NCI-H2196 treated with DMSO at 0.1 percent for 48 hours (cell line): ENCODE measurements around the gene LCN6.
"Not testable (repeated sequence)": the region's sequence is repeated elsewhere in the genome, so short reads cannot be mapped to it uniquely, and the experiment has no call there.

Experiments
- DNase-seq: peaks from one replicate; lab custom pipeline; 2025; ENCODE audit not compliant: unreplicated experiment; lab: John Stamatoyannopoulos, UW

Gene LCN6

DNA sequence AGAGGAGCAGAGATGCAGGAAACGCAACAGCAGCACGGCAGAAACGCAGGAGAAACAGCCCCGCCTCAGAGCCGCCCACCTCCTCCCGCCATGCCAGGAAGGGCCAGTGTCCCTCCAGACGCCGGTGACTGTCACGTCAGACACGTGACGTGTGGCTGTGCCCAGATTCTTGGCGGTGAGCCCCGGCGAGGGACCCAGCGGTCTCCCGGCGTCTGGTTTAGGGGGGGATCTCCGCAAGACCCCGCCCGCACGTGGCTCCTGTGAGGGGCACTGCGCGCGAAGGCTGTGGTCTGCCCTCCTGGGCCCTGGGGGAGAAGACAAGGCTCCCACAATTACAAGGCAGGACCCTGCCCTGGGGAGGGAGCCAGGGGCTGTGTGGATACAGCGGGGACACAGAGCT lies 12.1 kb upstream of the LCN6 start:
- DNase-seq, result no peak

DNA sequence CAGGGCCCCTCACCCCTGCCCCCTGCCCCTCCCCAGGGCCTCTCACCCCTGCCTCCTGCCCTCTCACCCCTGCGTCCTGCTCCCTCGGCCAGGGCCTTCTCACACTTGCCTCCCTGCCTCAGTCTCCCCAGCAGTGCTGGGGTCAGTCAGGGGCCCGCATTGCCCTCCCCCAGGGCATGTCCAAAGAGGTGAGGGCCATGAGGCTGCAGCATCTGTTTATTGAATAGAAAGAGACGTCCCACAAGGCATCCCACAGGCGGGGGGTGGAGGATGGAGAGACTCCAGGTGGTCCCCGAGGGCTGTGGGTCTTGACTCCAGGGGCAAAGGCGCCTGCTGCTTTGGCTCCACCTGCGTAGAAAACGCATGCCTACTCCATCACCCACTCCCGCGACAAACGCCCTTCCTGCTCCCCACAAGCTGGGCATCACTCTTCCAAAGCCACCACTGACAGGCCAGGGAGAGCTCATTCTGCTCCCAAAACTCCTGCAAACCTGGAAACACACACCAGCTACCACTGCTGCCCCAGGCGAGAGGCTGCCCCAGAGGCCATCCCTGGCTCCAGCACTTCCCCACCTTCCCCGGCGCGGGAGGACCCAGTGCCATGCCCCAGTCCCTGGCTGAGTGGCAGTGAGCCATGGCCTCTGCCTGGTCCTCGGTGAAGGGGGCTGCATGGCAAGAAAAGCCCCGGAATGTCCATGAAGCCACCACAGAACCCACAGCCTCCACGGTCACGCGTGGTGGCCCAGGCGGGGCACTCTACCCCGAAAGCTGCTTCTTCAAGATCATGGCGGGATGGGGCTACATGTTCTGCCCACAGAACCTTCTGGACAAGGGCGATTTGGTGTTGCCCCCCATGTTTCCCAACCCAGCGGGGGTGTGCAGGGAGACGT lies 11.4 kb upstream of the LCN6 start:
- no peak for DNase-seq

DNA sequence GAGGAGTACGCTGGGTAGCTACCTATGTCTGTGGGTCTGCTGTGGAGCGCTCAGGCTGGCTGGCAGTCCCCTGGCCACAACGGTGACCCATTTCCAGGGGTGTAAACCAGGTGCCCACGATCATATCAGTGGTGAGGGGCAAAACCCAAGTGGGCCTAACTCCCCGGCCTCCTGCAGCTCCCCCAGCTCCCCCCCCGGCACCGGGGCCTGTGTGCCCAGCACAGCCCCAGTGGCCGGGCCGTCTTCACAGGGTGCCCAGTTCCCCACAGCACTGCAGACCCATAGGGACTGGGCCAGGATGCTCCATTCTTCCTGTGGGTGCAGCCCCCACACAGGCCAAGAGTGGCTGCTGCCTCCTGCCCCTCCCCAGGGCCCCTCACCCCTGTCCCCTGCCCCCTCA lies 10.7 kb upstream of the LCN6 start:
- DNase-seq, result no peak

DNA sequence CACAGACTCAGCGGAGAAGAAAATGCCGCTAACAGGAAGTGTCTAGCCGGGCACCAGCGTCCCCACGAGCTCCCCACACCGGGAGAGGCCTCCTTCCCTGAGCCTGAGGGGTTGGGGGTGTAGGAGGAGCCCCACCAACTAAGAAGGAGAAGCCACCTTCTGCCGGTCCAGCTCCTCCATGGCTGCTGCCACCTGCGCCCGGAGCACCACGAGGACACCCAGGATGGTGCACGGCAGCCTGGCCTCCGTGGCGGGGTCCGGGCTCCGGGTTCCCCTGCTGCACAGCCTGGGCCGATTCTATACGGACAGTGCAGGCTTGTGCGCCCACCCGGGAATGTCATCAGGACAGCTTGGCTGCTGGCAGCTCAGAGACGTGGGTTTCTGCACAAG lies 9.4 kb upstream of the LCN6 start:
- no peak for DNase-seq

DNA sequence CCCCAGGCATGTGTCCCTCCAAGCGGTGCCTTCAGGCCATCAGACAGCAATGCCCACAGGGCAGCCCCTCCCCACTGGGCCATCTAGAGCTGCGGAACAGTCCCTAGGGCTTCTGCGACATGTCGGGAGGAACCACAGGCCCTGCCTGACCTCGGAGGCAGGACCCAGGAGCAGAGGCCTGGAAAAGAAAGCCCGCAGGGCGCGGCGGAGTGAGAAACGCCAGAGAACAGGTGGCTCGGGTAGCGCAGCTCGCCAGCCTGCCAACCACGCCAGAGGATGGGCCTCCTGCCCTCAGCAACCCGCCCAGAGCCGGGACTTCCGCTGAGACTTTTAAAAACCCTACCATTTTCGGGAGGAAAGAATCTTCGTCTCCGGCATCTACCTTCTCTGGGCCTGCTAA lies 9.0 kb upstream of the LCN6 start:
- DNase-seq, result no peak

DNA sequence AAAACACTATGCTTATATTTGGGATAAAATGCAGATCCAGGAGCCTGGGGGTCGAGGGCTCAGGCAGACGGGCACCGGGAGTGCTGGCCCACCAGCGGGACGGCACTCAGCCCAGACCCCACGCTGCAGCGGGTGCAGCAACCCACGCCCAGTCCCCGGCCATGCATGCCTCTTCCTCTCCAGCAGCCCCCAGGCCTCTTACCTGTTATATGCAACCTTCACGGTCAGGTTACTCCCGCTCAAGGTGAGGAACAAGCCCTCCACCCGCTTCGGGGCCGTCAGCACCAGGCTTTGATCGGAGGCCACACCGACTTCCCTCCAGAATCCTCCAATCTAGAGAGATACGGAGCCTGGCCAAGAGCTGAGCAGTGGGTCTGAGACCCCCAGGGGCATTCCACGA lies 8.5 kb upstream of the LCN6 start:
- DNase-seq, result no peak

DNA sequence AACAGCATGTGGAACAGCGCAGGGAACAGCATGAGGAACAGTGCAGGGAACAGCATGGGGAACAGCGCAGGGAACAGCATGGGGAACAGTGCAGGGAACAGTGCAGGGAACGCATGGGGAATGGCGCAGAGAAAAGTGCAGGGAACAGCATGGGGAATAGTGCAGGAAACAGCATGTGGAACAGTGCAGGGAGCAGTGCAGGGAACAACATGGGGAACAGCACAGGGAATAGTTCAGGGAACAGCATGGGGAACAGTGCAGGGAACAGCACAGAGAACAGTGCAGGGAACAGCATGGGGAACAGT lies 7.8 kb upstream of the LCN6 start:
- DNase-seq, result no peak

DNA sequence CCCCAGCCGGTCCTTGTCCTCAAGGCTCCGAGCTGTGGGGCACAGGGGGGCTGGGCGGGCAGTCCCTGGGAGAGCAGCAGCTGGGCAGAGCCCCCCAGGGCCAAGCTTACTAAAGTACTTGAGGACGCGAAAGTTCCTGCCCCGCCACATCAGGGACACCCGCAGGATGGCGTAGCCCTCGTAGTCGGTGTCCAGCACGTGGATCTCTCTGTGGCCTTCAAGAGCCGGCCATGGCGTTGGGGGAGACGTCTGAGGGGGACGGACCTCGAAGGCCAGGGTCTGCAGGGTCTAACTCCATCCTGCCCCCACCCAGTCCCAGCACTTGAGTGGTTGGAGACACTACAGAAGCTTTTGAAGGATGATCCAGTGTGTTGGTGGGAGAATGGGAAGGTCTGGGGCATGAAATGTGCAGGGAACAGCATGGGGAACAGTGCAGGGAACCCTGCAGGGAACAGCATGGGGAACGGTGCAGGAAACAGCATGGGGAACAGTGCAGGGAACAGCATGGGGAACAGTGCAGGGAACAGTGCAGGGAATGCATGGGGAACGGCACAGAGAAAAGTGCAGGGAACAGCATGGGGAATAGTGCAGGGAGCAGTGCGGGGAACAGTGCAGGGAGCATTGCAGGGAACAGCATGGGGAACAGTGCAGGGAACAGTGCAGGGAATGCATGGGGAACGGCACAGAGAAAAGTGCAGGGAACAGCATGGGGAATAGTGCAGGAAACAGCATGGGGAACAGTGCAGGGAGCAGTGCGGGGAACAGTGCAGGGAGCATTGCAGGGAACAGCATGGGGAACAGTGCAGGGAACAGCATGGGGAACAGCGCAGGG lies 7.2 kb upstream of the LCN6 start:
- DNase-seq, result not testable (repeated sequence)

DNA sequence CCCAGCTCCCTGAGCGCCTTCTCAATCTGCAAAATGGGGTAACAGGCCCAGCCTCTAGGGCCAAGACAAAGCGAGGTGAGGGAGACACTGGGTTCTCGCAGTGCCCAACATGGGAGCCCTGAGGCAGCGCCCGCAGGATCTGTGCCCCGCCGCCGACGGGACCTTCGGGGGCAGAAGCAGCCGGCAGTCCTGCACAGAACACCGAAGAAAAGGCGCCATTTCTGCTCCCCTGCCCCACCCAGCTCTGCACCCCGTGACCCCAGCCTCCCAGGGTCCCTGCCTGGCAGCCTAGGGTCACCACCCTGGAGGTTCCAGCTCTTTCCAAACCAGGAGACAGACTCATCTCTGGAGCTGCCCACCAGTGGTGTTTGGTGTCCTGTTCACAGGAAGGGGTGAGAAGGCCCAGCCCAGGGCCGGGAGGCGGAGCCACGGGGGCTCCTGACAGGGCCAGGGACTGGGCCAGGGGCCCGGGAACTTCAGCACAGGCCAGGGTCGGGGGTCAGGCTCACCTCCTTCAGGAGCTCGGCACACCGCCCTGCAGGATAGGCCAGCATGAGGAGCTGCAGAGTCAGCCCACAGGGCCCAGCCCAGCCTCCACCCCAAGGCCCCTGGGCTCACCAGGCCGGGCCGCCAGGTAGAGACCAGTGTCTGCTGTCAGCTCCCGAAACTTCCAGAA lies 6.4 kb upstream of the LCN6 start:
- DNase-seq, result no peak

DNA sequence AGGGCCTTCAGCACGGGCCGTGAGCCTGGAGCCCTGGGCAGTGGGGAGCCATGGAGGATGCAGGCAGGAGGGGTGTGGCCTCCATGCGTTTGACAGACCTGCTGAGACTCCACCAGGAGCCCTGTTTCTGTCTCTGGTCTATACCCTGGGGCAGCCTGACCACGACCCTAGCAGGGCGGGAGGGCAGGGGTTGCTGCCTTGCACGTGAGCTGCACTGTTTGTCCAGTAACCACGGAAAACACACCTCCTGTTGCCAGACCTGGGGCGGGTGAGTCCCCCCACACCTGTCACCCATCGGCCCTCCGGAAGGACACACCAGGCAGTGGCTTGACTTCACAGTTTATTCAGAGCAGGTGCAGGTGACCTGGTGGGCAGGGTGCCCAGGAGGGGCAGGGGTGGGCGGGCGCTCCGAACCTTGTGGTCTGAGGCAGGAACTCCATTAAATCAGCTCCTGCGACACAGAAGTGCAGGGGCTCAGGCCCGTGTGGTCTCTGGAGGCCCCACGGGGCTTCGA lies 5.8 kb upstream of the LCN6 start:
- peak; percentile 77 for DNase-seq

DNA sequence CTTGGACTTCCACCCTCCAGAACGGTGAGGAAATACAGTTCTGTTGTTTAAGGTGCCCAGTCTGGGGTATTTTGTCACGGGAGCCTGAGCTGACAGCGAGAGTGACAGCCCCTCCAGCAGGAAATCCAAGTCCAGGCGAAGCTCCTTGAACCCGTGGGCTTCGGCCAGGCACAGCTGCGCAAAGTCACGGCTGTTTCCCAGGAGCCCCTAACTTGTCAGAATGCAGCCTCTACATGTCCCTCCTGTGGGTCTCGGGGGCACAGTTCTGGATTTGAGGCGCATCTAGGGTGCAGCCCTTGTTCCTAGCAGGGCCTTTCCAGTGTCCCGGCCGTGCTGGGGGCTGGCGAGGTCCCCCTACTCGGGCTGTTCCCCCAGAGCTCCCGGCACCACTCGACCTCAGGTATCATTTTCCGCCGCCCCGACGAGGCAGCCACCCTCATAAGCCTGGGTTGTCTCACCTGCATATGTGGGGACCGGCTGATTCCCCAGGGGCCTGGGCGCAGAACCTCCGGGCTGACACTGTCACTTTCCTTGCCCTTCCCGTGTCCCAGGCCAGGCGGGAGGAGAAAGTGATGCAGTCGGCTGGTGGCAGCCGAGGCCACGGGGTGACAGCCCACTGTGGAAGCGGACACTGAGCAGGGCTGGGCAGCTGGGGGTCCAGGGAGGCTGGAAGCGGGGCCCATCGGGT lies 5.2 kb upstream of the LCN6 start:
- no peak for DNase-seq

DNA sequence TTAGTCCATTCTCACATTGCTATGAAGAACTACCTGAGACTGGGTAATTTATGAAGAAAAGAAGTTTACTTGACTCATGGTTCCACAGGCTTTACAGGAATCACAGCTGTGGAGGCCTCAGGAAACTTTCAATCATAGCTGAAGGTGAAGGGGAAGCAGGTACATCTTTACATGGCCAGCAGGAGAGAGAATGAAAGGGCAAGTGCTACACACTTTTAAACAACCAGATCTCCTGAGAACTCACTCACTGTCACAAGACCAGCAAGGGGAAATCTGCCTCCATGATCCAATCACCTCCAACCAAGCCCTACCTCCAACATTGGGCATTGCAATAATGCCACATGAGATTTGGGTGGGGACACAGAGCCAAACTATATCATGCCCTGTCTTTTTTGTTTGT lies 3.5 kb upstream of the LCN6 start:
- DNase-seq, result no peak

DNA sequence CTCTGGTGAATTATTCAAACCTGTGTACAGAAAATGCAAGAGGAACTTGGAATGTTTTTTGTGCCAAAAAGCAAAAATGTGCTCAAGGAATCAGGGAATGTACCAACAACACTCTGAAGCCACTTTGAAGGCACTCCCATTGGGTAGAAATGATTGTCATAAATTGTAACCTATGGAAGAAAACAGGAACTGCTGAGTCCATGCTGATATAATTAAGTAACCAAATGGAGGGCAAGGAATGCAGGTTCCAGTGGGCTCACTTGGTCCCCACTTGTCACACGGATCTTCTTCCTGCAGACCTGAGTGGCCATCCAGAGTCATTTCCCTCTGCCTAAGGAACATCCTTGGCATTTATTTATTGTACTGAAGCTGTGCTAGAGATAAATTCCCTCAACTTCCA lies 2.9 kb upstream of the LCN6 start:
- no peak for DNase-seq

DNA sequence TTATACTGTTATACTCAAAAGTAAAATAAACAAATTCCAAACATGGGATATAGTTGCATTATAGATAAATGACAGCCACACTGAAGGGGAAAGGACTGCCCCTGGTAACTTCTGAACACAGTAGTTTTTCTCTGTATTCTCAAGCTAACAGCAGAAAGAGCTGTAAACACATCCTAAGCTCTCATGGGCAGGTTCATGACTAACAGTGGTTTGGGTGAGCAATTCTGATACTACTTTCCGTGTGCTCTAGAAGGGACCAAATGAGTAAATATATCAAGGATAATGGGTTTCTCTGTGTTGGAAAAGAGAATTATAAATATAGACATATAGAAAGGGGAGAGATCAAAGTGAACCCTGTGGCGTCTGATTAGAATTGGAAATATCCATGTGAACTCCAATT lies 2.2 kb upstream of the LCN6 start:
- DNase-seq, result no peak

DNA sequence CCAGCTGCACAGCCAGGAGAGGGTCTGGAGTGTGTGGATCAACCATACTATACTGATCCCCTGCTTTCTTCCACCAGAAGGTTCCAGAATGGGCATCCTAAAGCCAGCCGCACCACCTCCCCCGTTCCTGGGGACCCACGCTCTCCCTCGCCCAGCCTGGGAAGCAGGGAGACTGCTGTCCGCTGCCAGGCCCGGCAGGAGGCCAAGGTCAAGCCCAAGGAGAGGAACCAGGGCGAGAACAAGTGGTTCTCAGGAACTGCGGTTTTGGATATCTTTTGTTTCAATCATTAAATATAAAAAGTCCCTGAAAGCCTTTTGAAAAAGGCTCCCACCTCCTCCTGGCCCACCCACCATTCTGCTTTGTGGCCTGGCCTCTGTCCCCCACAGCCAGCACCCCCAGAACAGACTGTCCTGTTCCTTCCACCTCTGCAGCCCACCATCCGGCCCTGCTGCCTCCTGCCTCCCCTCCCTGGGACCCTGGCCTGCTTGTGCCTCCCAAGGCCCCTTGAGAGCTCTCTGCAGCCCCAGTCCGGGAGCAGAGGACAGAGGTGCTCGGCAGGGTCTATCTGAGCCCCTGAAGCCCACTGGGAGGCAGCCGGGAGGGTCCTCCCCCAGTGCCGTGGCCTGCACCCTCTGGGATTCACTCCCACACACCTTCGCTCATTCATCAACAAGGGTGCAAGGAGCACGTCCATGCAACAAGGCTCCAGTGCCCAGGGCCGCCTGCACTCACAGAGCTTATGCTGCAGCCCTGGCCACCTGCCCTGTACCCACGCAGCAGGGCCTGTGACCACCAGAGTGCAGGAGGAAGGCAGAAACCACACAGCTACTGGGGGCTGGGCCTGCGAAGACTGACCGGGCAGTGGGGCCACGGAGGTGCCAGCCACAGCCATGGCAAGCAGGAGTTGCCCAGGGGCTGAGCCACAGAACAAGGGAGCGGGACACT lies 614 bp upstream of the LCN6 start:
- DNase-seq, result no peak

DNA sequence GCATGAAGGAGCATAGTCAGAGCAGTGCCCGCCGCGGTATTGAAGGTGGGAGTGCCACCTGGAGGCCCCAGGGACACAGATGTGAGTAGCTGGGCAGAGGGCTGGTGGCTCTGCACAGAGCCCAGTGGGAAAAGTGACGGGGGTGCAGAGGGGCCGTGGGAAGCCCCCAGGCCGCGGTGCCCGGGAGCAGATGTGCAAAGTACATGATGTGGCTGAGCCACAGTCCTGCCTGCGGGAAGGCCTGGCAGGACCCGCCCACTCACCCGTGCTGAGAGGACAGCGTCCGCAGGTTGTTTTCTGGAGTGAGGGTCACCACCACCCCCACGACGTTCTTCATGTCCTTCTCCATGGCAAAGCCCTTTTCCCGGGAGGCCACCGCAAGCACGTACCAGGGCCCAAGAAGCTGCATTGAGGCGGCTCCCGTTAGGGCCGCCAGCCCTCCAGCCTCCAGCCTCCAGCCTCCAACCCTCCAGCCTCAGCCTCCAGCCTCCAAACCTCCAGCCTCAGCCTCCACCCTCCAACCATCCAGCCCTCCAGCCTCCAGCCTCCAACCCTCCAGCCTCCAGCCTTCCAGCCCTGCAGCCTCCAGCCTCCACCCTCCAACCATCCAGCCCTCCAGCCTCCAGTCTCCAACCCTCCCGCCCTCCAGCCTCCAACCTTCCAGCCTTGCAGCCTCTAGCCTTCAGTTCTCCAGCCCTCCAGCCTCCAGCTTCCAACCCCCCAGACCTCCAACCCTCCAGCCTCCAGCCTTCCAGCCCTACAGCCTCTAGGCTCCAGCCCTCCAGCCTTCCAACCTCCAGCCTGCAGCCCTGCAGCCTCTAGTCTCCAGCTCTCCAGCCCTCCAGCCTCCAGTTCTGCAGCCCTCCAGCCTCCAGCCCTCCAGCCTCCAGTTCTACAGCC lies 914 bp downstream of the LCN6 start:
- no peak for DNase-seq

DNA sequence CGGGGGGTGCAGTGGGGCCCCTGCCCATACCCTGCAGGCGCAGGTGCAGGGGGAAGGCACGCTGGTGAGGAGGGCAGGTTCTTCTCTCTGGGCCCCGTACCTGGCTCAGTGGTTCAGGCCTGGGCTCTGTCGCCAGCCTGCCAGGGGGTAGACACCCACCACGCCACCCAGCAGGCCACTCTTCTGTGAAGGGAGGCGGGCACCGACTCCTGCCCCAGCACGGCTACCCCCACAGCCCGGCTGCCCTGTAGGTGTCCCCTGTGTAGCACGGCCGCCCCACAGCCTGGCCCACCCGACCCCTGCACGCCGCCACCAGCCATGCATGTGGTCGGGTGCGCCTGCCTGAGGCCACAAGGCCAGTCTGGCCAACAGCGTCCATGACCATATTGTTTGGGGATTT lies 1.7 kb downstream of the LCN6 start:
- no peak for DNase-seq

DNA sequence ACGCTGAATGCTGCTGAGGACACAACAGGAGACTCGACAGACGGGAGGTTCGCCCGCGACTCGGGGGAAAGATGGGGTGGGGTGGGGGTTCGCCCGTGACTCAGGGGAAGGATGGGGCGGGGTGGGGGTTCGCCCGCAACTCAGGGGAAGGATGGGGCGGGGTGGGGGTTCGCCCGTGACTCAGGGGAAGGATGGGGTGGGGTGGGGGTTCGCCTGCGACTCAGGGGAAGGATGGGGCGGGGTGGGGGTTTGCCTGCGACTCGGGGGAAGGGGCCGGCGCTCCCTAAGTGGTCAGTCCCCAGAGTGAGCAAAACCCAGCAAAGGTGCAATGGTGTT lies 2.2 kb downstream of the LCN6 start:
- DNase-seq, result no peak
